Astrocyte of the hippocampus (primary cell): ENCODE results near the gene LPO.

ENCODE experiments used
- DNase-seq: peaks from one replicate; pipeline ENCODE4 v3.0.0; 2011; ENCODE audit warnings: low read depth, low spot score

Gene LPO

DNA sequence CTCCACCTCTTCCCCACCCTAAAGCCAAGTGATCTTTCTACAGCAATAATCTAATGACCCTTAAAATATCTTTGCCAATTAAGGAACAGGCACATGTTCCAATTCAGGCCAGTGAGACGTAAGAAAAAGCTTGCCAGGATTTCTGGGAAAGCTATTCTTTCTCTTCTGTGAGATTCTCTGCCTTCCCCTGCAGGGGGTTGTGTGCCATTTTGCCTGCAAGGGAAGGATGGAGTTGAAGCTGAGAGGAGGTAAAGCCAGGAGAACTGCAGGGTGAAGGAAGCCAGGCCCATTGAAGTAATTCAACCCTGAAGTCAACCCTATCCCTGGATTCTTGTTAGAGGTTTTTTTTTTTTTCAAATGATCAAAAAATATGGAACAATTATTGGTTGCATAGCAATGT, 9.0 kb upstream of the LPO start:
- no peak for DNase-seq

DNA sequence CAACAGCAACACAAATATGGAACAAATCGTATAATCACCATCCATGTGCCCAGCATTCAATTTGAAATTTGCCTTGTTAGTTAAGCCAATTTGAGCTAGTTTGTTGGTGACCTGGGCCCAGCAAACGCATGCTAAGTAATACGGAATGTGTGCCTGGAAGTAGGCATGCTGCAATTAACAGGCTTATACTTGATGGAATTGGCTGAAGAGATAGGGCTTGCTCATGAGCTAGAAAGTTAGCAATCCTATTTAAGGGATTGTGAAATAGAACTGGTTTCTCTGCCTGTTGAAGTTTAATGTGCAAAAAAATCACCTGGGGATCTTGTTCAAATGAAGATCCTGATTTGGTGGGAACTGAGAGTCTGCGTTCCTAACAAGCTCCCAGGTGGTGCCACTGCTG, 8.5 kb upstream of the LPO start:
- DNase-seq = no peak

DNA sequence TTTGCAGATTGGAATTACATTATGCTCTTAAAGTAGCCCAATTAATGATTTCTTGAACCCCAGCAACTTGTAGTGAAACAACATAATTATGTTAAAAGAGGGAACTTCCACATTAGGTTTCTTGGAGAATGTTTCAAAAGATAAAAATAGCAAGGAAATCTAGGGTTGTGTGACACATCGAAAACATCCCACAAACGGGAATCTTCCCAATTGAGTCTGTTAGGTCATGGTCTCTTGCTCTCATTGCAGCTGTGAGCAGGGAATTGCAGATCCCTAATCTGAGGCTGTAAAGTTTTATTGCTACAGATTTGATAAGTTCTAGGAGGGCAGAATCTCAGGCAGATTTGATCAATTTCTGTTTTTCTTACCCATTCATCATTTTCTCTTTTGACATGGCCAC, 6.7 kb upstream of the LPO start:
- no peak for DNase-seq

DNA sequence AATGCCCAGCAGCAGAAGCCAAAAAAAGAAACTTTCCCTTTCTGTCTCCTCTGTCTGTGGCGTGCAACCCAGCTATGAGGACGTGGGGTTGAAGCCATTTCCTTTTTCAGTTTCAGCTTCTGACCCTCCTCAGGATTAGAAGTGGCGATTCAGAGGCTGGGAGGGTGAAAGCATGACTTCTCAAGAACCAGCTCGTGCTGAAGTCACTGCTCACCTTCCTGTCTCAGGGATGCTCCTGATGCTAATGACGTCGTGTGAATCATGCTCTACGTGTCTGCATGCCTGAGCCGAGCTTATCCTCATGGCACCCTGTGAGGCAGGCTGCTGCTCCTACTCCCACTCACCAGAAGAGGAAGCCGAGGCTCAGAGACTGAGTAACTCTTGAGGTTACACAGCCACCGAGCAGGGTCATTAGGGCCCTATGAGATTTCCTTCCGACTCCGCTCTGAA, 5.7 kb upstream of the LPO start:
- peak; percentile 38 for DNase-seq

DNA sequence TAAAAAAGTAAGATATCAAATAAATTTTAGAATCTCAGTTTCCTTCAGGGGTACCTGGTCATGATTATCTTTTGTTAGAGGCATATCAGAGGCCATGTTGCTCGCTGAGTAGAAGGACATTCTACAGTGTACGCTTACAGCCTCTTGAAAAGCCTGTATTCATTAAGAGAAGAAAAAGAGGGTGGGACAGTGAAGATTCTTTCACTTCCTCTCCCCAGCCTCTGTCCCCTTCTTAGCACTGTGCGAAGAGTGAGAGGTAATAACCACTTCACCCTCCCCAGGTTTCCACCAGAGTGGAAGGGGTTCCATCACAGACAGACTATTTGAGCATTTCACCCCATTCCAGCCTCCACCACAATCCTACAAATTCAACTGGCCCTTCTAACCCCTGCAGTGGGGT, 4.8 kb upstream of the LPO start:
- DNase-seq = no peak

DNA sequence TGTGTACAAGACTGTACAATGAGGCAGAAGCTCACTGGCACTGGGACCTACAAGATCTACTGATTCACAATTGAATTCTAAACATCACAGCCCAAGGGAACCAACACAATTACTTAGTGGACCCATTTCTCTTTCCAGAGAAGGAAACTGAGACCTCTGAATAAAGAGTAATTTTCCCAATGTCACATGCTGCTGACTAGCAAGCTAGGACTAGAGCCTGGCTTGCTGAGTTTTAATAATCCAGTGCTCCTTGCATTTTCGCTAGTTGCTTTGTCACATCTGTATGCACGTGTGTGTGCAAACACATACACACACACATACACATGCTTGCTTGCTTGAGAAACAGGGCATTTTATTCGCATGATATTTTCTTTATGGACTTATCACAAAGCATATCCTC, 3.9 kb upstream of the LPO start:
- no peak for DNase-seq

DNA sequence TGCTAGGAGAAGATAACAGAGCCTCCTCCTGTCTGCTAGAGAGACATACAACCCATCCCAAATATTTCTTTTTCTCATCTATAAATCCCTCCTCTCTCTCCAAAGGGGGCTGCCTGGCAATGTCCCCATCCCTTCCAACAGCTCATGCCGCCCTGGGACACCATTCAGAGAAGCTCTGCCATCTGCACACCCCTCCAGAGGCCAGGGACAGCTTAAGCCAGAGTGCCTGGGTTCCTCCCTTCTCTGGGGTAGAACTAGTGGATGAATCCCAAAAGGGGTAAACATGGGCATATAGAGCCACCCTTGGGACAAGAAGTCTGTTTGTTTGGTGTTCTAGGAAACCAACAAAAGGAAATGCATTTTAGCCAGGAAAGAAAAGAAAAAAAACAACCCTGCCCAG, 2.6 kb upstream of the LPO start:
- DNase-seq = no peak

DNA sequence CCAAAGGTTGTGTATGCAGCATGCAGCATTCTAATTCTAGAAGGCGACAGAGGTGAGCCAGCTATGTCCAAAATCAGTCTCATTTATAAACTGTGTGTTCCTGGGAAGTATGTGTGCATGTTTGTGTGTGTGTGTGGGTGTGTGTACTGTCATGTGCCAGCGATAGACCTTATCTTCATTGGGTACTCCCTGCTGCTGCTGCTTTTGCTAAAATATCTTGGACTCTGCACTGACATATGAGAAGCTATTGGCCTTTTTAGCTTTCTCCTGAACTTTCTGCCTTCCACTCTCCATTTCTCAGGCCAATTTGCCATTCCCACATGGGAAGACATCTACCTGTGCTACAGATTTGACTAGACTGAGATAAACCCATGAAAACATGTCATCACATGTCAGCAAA, 2.0 kb upstream of the LPO start:
- no peak for DNase-seq

DNA sequence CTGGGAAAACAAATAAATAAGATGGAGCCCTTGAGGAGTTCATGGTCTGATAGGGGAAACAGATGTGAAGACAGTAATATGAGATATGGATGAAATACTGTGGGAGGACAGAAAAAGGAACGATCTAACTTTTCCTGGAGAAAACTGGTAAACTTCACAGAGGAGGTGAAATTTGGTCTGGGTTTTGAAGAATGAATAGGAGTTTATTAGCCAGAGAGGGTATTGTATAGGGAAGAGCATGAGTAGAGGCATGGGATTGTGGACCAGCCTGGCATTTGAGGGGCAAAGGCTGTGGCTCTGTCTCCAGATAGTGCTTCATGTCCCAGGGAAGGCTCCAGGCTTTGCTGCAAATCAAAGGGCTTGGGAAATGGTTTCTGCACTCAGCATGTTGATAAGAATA, 1.6 kb downstream of the LPO start:
- no peak for DNase-seq

DNA sequence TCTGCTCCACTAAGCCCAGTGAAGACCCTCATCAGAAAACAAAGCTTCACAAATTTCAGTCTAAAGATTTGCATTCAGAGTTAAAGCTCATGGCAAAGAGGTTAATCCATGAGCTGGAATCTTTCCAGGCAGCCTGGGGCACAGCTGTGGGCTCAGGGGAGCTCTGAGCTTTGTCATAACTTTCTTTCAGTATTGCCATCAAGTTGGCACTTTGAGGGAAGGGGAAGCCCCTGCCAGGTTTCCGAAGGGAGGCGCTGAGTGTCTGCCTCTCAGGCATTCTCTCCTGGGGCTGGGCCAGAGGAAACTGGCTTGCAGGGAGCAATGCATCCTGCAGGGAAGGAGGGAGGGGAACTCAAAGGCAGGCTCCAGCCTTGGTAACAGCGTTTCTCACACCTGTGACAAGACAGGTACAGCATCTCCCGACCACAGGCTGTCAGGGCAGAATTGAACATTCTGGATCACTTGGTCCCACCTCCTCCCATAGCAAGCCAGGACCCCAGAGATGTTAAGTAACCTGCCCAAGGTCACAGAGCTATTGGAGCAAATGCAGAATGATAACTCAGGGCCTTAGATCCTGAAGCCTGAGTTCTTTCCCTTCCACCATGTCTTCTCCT, 3.9 kb downstream of the LPO start:
- peak; percentile 11 for DNase-seq

DNA sequence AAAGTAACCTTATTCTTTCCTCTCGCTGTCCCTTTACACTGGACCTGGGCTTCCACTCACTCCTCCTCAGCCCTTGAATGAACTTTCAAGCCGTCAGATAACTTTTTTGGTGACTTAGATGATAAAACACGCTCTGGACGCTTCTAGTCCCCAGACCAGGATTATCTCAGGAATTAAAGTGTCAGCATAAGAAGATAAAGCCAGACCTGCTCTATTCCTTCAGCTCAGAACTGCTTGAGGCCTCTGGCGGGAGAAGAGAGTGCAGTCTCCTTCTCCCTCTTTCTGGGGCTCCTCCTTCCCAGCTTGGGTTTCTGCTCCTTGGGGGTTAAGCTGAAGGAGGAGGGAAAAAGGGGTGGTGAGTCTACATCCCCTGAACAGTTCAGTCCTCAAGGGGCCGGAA, 6.6 kb downstream of the LPO start:
- DNase-seq = no peak

DNA sequence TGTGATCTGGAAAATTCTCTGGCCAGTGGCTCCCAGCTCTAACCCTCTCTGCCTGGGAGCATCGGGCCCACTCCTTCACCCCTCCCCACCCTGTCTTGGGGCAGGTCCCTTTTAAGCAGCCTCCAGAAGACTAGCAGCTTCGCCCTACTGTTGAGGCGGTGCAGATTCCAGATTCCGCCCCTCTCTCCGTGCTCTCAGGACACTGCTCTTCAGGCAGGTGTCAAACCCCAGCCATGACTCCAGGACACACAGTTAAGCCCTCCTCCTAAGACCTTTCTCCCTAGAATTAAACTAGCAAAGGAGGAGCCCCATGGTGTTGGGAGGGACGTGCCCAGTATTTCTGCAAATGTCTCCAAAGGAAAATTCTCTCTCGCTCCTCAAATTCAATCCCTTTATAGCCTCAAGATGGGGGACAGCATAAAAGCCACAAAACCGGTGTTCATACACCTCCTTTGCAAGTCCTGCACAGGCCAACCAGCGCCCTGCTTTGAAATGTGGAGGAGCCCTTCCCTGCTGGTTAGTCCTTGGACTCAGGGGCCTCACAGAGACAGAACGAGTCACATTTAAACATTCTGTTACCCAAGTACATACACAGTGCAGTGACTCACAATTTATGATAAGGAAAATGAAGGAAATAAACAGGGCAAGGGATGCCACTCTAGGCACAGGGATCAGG, 7.2 kb downstream of the LPO start:
- no peak for DNase-seq

DNA sequence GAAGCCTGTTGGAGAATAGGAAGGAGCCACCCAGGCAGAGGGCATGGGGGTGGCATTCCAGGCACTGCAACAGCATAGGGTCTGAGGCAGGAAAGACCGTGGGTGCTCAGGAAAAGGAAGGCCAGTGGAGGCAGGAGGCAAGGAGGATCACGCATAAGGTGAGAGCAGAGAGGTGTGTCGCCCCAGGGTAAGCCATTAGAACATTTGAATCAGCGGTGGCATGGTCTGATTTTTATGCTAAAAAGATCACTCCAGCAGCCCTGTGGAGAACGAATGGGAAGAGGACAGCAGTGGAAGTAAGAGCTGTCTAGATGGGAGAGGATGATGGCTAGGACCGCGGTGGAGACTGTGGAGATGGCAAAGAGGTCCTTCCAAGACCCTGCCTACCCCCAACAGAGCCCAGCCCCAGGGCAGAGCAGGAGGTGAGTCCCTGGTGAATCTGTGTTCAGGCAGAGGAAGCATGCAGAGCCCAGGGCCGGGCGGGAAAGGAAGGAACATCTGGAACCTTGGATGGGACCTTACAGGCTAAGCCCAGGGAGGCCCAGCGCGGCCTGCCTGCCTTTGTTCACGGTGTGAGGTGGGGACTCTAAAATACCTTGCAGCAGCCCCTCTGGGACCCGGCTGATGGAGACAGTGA, 7.8 kb downstream of the LPO start:
- no peak for DNase-seq

DNA sequence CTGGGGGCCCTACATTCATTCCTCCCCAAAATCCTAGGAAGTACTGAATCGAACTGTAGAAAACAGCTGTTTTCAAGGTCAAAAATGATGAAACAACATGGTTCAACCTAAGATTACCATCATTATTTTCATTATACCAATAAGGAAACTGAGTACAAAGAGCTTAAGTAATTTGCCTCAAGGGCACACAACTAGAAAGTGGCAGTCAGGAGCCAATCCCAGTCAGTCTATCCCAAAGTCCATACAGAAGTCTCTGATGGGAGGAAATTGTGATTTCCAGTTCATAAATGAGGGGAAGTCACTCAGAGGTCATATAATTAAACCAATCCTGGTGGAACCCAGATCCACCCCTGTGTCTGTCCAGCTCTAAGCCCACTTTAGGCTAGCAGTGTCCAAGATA, 8.4 kb downstream of the LPO start:
- no peak for DNase-seq

DNA sequence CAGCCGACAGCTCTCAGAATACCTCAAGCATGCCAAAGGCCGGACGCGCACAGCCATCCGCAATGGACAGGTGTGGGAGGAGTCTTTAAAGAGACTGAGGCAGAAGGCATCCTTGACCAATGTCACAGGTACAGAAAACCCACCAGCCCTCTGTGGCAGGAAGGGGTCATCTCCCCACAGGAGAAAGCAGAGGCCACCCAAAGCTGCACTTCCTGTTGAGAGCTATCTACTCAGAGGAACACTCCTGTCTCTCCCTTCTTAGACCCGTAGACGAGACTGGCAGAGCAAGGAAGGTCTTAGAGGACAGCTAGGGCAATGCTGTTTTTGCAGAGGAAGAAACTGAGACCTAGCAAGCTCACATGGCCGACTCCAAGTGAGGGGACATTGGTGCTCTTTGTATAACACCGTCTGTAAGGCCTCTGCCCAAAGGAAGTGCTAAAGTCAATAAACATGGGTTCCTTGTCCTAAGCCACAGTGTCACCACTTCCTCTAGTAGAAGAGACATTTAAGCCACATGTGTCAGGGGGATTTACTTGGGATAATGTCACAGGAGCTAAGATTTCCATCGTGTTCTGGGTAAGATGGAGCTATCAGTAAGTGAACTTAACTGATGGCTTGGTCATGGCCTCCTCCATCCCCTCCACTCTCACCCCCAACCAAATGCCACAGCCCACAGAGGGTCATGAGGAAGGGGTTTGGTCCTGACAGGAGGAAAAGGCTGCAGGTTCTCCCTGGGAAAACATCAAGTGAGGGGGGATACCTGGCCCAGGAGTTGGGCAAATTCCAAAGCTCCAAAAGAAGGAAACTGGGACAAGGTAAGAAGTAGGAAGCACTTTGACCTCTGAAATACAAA, 9.4 kb downstream of the LPO start:
- no peak for DNase-seq

DNA sequence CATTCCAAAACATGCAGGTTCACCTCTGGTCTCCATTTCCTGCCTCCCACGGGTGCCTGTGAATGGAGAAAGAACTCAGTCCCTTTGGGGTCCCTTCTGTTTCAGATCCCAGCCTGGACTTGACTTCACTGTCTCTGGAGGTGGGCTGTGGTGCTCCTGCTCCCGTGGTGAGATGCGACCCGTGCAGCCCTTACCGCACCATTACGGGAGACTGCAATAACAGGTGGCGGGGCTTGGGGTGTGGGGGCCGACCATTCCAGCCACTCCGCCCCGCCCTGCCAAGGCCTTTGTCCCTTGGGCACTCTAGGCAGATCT, 10.5 kb downstream of the LPO start:
- no peak for DNase-seq

DNA sequence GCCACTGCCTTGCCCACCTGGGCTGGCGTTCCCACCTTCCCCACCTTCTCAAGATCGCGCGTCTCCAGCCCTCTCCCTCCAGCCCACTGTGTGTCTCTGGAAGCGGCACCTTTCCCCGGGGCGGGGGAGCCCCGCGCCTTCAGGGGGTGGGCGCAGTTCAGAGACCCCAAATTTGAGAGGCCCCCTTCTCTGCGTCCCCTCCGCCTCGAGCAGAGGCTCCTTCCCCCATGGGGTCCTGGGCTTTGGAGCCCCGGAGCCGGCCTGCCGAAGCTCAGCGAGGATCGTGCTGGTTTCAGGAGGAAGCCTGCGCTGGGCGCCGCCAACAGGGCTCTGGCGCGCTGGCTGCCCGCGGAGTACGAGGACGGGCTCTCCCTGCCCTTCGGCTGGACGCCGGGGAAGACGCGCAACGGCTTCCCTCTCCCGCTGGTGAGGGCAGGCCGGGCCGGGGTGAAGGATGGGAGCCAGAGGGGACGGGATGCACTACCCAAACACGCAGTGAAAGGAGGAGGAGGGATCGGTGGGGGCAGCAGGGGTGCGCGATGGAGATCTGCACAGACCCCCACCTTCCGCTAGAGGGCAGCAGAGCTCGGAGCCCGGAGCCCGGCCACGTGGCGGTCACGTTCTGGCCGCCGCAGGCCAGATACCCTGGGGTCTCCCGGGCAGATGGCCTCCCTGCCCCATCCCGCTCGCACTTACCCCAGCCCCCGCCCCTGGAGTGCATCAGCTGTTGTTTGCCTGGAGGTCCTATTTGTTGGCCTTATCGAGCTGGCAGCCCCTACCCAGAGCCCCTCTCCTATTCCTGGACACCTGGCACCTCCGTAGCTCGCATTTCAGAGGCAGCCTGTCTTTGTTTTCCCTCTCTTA, 11.1 kb downstream of the LPO start:
- peak; percentile 78 for DNase-seq

DNA sequence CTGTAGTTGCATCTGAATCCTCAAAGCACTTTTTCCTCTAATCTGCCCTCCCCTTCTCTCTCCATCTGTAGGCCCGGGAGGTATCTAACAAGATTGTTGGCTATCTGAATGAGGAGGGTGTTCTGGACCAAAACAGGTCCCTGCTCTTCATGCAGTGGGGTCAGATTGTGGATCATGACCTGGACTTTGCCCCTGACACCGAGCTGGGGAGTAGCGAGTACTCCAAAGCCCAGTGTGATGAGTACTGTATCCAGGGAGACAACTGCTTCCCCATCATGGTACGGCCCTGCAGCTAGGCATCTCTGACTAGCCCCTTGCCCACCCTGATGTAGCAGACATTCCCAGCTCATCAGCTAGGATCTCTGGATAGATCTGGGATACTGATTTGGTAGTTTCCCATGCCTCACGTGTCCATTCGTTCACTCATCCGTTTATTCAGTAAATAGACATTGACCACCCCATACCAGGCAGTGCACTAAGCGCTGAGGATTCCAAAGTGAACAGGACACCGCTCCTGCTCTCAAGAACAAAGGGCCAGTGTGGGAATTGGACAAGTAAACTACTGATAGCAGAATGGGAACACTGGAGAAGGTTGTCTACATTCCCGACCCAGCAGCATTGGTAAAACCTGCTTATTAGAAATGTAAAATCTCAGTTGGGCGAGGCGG, 12.1 kb downstream of the LPO start:
- no peak for DNase-seq

DNA sequence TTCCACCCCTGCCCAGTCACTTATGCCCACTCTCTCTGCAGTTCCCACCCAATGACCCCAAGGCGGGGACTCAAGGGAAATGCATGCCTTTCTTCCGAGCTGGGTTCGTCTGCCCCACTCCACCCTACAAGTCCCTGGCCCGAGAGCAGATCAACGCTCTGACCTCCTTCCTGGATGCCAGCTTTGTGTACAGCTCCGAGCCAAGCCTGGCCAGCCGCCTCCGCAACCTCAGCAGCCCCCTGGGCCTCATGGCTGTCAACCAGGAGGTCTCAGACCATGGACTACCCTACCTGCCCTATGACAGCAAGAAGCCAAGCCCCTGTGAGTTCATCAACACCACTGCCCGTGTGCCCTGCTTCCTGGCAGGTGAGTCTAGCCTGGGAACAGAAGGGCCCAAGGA, 13.8 kb downstream of the LPO start:
- no peak for DNase-seq

DNA sequence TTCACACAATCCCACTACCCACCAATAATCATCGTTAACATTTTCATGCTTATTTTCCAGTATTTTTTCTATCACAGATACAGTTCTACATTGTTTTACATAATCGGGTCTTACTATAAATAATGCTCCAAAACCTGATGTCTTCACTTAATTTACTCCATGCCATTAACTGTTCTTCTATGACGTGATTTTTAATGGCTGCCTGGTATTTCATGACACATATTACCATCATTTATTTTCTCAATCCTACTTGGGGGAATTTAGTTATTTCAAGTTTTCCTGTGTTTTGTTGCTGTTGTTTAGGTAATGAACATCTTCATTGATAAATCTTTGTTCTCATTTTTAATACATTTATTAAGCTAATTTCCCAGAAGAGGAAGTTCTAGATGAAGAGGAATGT, 14.7 kb downstream of the LPO start:
- no peak for DNase-seq

DNA sequence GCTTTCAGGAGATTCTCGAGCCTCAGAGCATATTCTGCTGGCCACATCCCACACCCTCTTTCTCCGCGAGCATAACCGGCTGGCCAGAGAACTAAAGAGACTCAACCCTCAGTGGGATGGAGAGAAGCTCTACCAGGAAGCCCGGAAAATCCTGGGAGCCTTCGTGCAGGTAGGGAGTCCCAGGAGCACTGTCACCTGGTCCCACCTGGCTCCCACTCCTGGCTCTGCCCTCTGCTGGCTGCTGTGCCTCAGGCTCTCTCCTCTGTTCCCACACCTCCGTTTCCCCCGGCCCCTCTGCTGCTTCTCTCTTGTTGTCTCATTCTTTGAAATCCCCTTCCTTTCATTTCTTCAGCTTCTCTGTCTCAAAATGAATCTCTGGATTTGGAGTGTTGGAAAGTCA, 16.4 kb downstream of the LPO start:
- DNase-seq = no peak
